Esophagus squamous epithelium (tissue), 4 donors: Measurements from ENCODE around the gene ADAMTSL3.

Experiments used
- POLR2A ChIP-seq, 4 donors: fragments of 450-650 bp; IDR thresholded peaks; one replicate each; pipeline ENCODE4 v1.6.1; 2017; ENCODE audit warnings: antibody characterized with exemption in 4 of 4, mild to moderate bottlenecking in 4 of 4, moderate library complexity in 3 of 4
- TF ChIP-seq, protein P1 (sequence below), 6 experiments: fragments of 450-650 bp in 4 of 6; fragments of 200-600 bp in 2 of 6; sonication (generic) in 2 of 6; IDR thresholded peaks; one replicate each; pipeline ENCODE4 v1.5.1; 2016 to 2019; ENCODE audit warnings: antibody characterized with exemption in 6 of 6, mild to moderate bottlenecking in 4 of 6, moderate library complexity in 4 of 6

DNA sequence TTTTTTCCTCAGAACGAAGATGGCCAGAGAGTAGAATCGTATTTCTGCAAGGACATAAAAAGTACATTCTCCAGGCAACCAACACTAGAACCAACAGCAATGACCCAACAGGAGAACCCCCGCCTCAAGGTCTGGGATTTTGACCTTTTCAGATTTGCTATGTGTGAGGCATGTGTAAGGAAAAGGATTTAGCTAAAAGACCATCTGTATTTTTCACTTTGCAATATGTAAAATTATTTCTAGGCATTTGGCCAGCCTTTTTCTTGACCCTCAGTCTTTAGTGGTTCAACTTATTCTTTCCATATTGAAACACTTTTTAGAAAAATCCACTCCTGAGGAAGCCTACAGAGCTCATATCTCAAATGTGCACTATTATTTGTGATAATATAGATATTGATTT is 362.4 kb downstream of the ADAMTSL3 start:
- TF ChIP-seq, protein P1, sequence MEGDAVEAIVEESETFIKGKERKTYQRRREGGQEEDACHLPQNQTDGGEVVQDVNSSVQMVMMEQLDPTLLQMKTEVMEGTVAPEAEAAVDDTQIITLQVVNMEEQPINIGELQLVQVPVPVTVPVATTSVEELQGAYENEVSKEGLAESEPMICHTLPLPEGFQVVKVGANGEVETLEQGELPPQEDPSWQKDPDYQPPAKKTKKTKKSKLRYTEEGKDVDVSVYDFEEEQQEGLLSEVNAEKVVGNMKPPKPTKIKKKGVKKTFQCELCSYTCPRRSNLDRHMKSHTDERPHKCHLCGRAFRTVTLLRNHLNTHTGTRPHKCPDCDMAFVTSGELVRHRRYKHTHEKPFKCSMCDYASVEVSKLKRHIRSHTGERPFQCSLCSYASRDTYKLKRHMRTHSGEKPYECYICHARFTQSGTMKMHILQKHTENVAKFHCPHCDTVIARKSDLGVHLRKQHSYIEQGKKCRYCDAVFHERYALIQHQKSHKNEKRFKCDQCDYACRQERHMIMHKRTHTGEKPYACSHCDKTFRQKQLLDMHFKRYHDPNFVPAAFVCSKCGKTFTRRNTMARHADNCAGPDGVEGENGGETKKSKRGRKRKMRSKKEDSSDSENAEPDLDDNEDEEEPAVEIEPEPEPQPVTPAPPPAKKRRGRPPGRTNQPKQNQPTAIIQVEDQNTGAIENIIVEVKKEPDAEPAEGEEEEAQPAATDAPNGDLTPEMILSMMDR (IDR thresholded peaks at IDR 0.05): no peak
- TF ChIP-seq POLR2A (IDR thresholded peaks at IDR 0.05): no peak
